ENCODE measurements around the gene IL17RA.

GRCh38 chr22:17158176-17158567, 73.4 kb downstream of the IL17RA start:
- TF ChIP-seq CTCF (IDR thresholded peaks at IDR 0.05; ENCODE audit: insufficient read depth, low read depth, low read length) (no peak), EZH2 (IDR thresholded peaks at IDR 0.05; ENCODE audit: insufficient read depth, low read length) (no peak)

Measured in astrocyte (in vitro differentiated cells and primary cell).